HepG2 (cell line): ENCODE results near the gene FBN3. TPM values are rescaled to one million over a fixed set of nuclear protein-coding genes. Genes with fewer than 3 reads are reported as not detected.

Source experiments
- ATF7 ChIP-seq, 2 experiments: fragments of 450-650 bp in 1 of 2; sonication (generic) in 1 of 2; formaldehyde crosslinking in 1 of 2; IDR thresholded peaks; 2 replicates each; pipeline versions ENCODE4 v1.4.0 to v1.6.1; 2016 to 2020; ENCODE audit warnings: antibody characterized with exemption in 1 of 2, mild to moderate bottlenecking in 1 of 2, missing genetic modification reagents in 1 of 2
- ETV6 ChIP-seq: sonication (generic); formaldehyde crosslinking; conservative IDR thresholded peaks from 2 replicates; pipeline ENCODE4 v1.4.0; 2020; ENCODE audit warnings: missing genetic modification reagents
- FOXC1 ChIP-seq: sonication (generic); formaldehyde crosslinking; IDR thresholded peaks from 2 replicates; pipeline ENCODE4 v1.8.0; 2022; ENCODE audit warnings: mild to moderate bottlenecking, missing genetic modification reagents, borderline replicate concordance
- FOXO1 ChIP-seq: sonication (generic); formaldehyde crosslinking; IDR thresholded peaks from 2 replicates; pipeline ENCODE4 v1.4.0; 2020; ENCODE audit warnings: missing genetic modification reagents
- GABPB1 ChIP-seq: IDR thresholded peaks from 2 replicates; pipeline ENCODE4 v1.6.1; 2016; ENCODE audit warnings: mild to moderate bottlenecking, missing genetic modification reagents, moderate library complexity, missing compliant biosample characterization
- KDM1A ChIP-seq: IDR thresholded peaks from 2 replicates; pipeline ENCODE4 v1.6.1; 2016; ENCODE audit warnings: missing compliant biosample characterization
- NCOA1 ChIP-seq: sonication (generic); formaldehyde crosslinking; IDR thresholded peaks from 2 replicates; pipeline ENCODE4 v1.9.0; 2021; ENCODE audit warnings: missing genetic modification reagents
- NONO ChIP-seq, 2 experiments: fragments of 450-650 bp in 1 of 2; sonication (generic) in 1 of 2; formaldehyde crosslinking in 1 of 2; IDR thresholded peaks in 1 of 2; conservative IDR thresholded peaks in 1 of 2; 2 replicates each; pipeline versions ENCODE4 v1.6.1 to v1.8.0; 2017 to 2022; ENCODE audit warnings: mild to moderate bottlenecking in 1 of 2, missing genetic modification reagents in 1 of 2, moderate library complexity in 1 of 2
- ONECUT2 ChIP-seq: sonication (generic); formaldehyde crosslinking; IDR thresholded peaks from 2 replicates; pipeline ENCODE4 v1.4.0; 2020; ENCODE audit warnings: missing genetic modification reagents
- RXRA ChIP-seq: sonication (generic); formaldehyde crosslinking; IDR thresholded peaks from 2 replicates; pipeline ENCODE4 v1.5.1; 2020; ENCODE audit warnings: missing genetic modification reagents
- RXRB ChIP-seq: IDR thresholded peaks from 2 replicates; pipeline ENCODE4 v1.6.1; 2016; ENCODE audit warnings: borderline replicate concordance, missing genetic modification reagents, missing compliant biosample characterization
- SOX13 ChIP-seq, 3 experiments: fragments of 450-650 bp in 1 of 3; sonication (generic) in 1 of 3; formaldehyde crosslinking in 1 of 3; IDR thresholded peaks in 2 of 3; conservative IDR thresholded peaks in 1 of 3; 2 replicates each; pipeline versions ENCODE4 v1.5.0 to v1.6.1; 2016 to 2020; ENCODE audit warnings: antibody characterized with exemption in 1 of 3, mild to moderate bottlenecking in 1 of 3, missing compliant biosample characterization in 1 of 3, missing genetic modification reagents in 1 of 3, moderate library complexity in 1 of 3
- SP1 ChIP-seq, 2 experiments: fragments of 450-650 bp in 1 of 2; sonication (generic) in 1 of 2; formaldehyde crosslinking in 1 of 2; IDR thresholded peaks; 2 replicates each; pipeline versions ENCODE4 v1.4.0 to v1.6.1; 2016 to 2020; ENCODE audit warnings: missing genetic modification reagents in 1 of 2
- ZFP37 ChIP-seq: sonication (generic); formaldehyde crosslinking; IDR thresholded peaks from 2 replicates; pipeline ENCODE4 v1.4.0; 2020; ENCODE audit warnings: missing genetic modification reagents, borderline replicate concordance
- ZFP62 ChIP-seq: sonication (generic); formaldehyde crosslinking; IDR thresholded peaks from 2 replicates; pipeline ENCODE4 v1.4.0; 2020; ENCODE audit warnings: missing genetic modification reagents
- ZNF460 ChIP-seq: sonication (generic); formaldehyde crosslinking; IDR thresholded peaks from 2 replicates; pipeline ENCODE4 v1.5.1; 2020; ENCODE audit warnings: missing genetic modification reagents, mild to moderate bottlenecking, borderline replicate concordance
- ZNF546 ChIP-seq: sonication (generic); formaldehyde crosslinking; conservative IDR thresholded peaks from 2 replicates; pipeline ENCODE4 v1.8.1; 2023; ENCODE audit warnings: mild to moderate bottlenecking, missing genetic modification reagents
- ZNF562 ChIP-seq: sonication (generic); formaldehyde crosslinking; IDR thresholded peaks from 2 replicates; pipeline ENCODE4 v1.8.0; 2022; ENCODE audit warnings: missing genetic modification reagents, borderline replicate concordance
- ZNF567 ChIP-seq: sonication (generic); formaldehyde crosslinking; IDR thresholded peaks from 2 replicates; pipeline ENCODE4 v1.8.1; 2023; ENCODE audit warnings: mild to moderate bottlenecking, missing genetic modification reagents, borderline replicate concordance
- ZNF605 ChIP-seq: sonication (generic); formaldehyde crosslinking; IDR thresholded peaks from 2 replicates; pipeline ENCODE4 v1.8.0; 2022; ENCODE audit warnings: mild to moderate bottlenecking, missing genetic modification reagents
- ZNF777 ChIP-seq: sonication (generic); formaldehyde crosslinking; IDR thresholded peaks from 2 replicates; pipeline ENCODE4 v1.4.0; 2020; ENCODE audit warnings: missing genetic modification reagents
- polyA plus RNA-seq, 8 experiments: library from polyadenylated mRNA; depleted of rRNA in 3 of 8; stranded (reverse) in 7 of 8; unstranded in 1 of 8; fragments of >200 nt; fragmentation: Illumina TruSeq in 4 of 8; extraction: Trizol in 4 of 8; gene quantifications; 2 replicates each; pipeline versions ENCODE4 v1.2.1 to v1.2.3, GENCODE V29; 2011 to 2016; ENCODE audit warnings: low read depth in 4 of 8, missing spikeins in 1 of 8, mixed read lengths in 1 of 8; ENCODE audit not compliant: insufficient read depth in 1 of 8
- total RNA-seq, 5 experiments: library from RNA; depleted of rRNA; stranded (reverse); fragments of >200 nt; fragmentation: Illumina TruSeq; extraction: Trizol; gene quantifications; 2 replicates each; pipeline ENCODE4 v1.2.3, GENCODE V29; 2016; ENCODE audit warnings: low read depth in 1 of 5
- TF ChIP-seq, protein P1 (sequence below): sonication (generic); formaldehyde crosslinking; IDR thresholded peaks from 2 replicates; pipeline ENCODE4 v1.4.0; 2020; ENCODE audit warnings: low read depth, missing genetic modification reagents
- TF ChIP-seq, protein P2 (sequence below): fragments of 450-650 bp; IDR thresholded peaks from 2 replicates; pipeline ENCODE4 v1.6.1; 2017; ENCODE audit warnings: mild to moderate bottlenecking
- TF ChIP-seq, protein P3 (sequence below): IDR thresholded peaks from 2 replicates; pipeline ENCODE4 v1.6.1; 2018; ENCODE audit warnings: missing genetic modification reagents

FBN3 gene
- total and polyA plus RNA-seq, 2 of the 13 experiments (the other 11 are each of a cell fraction or from before 2014, with no cell fraction given), result 0.20 to 1.3 TPM

GRCh38 chr19:8086849-8087248 lies 62.5 kb downstream of the FBN3 start (continued):
- TF ChIP-seq, protein P1, sequence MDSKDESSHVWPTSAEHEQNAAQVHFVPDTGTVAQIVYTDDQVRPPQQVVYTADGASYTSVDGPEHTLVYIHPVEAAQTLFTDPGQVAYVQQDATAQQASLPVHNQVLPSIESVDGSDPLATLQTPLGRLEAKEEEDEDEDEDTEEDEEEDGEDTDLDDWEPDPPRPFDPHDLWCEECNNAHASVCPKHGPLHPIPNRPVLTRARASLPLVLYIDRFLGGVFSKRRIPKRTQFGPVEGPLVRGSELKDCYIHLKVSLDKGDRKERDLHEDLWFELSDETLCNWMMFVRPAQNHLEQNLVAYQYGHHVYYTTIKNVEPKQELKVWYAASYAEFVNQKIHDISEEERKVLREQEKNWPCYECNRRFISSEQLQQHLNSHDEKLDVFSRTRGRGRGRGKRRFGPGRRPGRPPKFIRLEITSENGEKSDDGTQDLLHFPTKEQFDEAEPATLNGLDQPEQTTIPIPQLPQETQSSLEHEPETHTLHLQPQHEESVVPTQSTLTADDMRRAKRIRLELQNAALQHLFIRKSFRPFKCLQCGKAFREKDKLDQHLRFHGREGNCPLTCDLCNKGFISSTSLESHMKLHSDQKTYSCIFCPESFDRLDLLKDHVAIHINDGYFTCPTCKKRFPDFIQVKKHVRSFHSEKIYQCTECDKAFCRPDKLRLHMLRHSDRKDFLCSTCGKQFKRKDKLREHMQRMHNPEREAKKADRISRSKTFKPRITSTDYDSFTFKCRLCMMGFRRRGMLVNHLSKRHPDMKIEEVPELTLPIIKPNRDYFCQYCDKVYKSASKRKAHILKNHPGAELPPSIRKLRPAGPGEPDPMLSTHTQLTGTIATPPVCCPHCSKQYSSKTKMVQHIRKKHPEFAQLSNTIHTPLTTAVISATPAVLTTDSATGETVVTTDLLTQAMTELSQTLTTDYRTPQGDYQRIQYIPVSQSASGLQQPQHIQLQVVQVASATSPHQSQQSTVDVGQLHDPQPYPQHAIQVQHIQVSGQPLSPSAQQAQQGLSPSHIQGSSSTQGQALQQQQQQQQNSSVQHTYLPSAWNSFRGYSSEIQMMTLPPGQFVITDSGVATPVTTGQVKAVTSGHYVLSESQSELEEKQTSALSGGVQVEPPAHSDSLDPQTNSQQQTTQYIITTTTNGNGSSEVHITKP (CRISPR knock-in tag), result no peak
- TF ChIP-seq RXRB (CRISPR knock-in tag) (no peak), ZNF460 (CRISPR knock-in tag) (no peak), SOX13 (IDR thresholded peaks at IDR 0.05) (no peak), SOX13 (CRISPR knock-in tag; conservative IDR thresholded peaks at IDR 0.05 in 1 of 2, IDR thresholded peaks at IDR 0.05 in 1 of 2) (no peak), ZNF777 (CRISPR knock-in tag) (no peak), ATF7 (IDR thresholded peaks at IDR 0.05) (no peak), ATF7 (CRISPR knock-in tag; IDR thresholded peaks at IDR 0.05) (no peak), ZNF546 (CRISPR knock-in tag) (no peak), SP1 (IDR thresholded peaks at IDR 0.05) (no peak), SP1 (CRISPR knock-in tag; IDR thresholded peaks at IDR 0.05) (no peak), NCOA1 (CRISPR knock-in tag) (no peak), ZNF562 (CRISPR knock-in tag) (no peak), RXRA (CRISPR knock-in tag) (no peak), FOXO1 (CRISPR knock-in tag) (no peak), ZNF567 (CRISPR knock-in tag) (no peak), ZFP62 (no peak), ZNF605 (CRISPR knock-in tag) (no peak), ONECUT2 (CRISPR knock-in tag) (no peak), ETV6 (CRISPR knock-in tag) (no peak), ZFP37 (no peak), GABPB1 (CRISPR knock-in tag) (no peak), KDM1A (CRISPR knock-in tag) (0 out of 2 replicates have a peak, but pooled peaks have one; percentile 19), NONO (IDR thresholded peaks at IDR 0.05) (no peak), NONO (CRISPR knock-in tag; conservative IDR thresholded peaks at IDR 0.05) (no peak), FOXC1 (CRISPR knock-in tag) (no peak)
- TF ChIP-seq, protein P2, sequence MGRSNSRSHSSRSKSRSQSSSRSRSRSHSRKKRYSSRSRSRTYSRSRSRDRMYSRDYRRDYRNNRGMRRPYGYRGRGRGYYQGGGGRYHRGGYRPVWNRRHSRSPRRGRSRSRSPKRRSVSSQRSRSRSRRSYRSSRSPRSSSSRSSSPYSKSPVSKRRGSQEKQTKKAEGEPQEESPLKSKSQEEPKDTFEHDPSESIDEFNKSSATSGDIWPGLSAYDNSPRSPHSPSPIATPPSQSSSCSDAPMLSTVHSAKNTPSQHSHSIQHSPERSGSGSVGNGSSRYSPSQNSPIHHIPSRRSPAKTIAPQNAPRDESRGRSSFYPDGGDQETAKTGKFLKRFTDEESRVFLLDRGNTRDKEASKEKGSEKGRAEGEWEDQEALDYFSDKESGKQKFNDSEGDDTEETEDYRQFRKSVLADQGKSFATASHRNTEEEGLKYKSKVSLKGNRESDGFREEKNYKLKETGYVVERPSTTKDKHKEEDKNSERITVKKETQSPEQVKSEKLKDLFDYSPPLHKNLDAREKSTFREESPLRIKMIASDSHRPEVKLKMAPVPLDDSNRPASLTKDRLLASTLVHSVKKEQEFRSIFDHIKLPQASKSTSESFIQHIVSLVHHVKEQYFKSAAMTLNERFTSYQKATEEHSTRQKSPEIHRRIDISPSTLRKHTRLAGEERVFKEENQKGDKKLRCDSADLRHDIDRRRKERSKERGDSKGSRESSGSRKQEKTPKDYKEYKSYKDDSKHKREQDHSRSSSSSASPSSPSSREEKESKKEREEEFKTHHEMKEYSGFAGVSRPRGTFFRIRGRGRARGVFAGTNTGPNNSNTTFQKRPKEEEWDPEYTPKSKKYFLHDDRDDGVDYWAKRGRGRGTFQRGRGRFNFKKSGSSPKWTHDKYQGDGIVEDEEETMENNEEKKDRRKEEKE, result no peak
- TF ChIP-seq, protein P3, sequence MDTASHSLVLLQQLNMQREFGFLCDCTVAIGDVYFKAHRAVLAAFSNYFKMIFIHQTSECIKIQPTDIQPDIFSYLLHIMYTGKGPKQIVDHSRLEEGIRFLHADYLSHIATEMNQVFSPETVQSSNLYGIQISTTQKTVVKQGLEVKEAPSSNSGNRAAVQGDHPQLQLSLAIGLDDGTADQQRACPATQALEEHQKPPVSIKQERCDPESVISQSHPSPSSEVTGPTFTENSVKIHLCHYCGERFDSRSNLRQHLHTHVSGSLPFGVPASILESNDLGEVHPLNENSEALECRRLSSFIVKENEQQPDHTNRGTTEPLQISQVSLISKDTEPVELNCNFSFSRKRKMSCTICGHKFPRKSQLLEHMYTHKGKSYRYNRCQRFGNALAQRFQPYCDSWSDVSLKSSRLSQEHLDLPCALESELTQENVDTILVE (CRISPR knock-in tag), result no peak
